Glomerular visceral epithelial cell (primary cell): Measurements from ENCODE around the gene IL21R.
"Not testable (repeated sequence)": the region's sequence is repeated elsewhere in the genome, so short reads cannot be mapped to it uniquely, and the experiment has no call there.

Experiments used
- DNase-seq: peaks from one replicate; pipeline ENCODE4 v3.0.0-alpha.2; 2016; ENCODE audit errors: extremely low spot score

The IL21R gene

GRCh38 chr16:27374804-27375425, 27.1 kb upstream of the IL21R start:
- peak; percentile 77 for DNase-seq

- no peak for DNase-seq
These were observed 24.1 kb upstream of the IL21R start for GRCh38 chr16:27377666-27378485.

- no peak for DNase-seq
These were observed 23.0 kb upstream of the IL21R start for GRCh38 chr16:27378871-27379481.

GRCh38 chr16:27379919-27380318, 22.1 kb upstream of the IL21R start:
- DNase-seq, result no peak

GRCh38 chr16:27381236-27381635, 20.7 kb upstream of the IL21R start:
- DNase-seq, result no peak

GRCh38 chr16:27381974-27382855, 19.8 kb upstream of the IL21R start:
- no peak for DNase-seq

- no peak for DNase-seq
These were observed 18.3 kb upstream of the IL21R start for GRCh38 chr16:27383556-27384243.

- no peak for DNase-seq
These were observed 17.5 kb upstream of the IL21R start for GRCh38 chr16:27384425-27384824.

GRCh38 chr16:27385398-27385797, 16.6 kb upstream of the IL21R start:
- no peak for DNase-seq

GRCh38 chr16:27386674-27387073, 15.3 kb upstream of the IL21R start:
- no peak for DNase-seq

GRCh38 chr16:27387724-27388123, 14.2 kb upstream of the IL21R start:
- DNase-seq, result no peak

- no peak for DNase-seq
These were observed 12.6 kb upstream of the IL21R start for GRCh38 chr16:27389272-27389961.

GRCh38 chr16:27390151-27390550, 11.8 kb upstream of the IL21R start:
- DNase-seq, result no peak

- no peak for DNase-seq
These were observed 9.3 kb upstream of the IL21R start for GRCh38 chr16:27392671-27393070.

GRCh38 chr16:27394516-27394915, 7.5 kb upstream of the IL21R start:
- DNase-seq, result no peak

GRCh38 chr16:27398341-27398893, 3.6 kb upstream of the IL21R start:
- not testable (repeated sequence) for DNase-seq

GRCh38 chr16:27398894-27399853, 2.8 kb upstream of the IL21R start:
- no peak for DNase-seq

GRCh38 chr16:27399969-27400368, 2.0 kb upstream of the IL21R start:
- DNase-seq, result no peak
